GM12892 (cell line): ENCODE measurements around the gene HNF4A.

Experiments used
- POLR2A ChIP-seq: IDR thresholded peaks from 2 replicates; pipeline ENCODE4 v1.6.1; 2011; ENCODE audit warnings: low read depth, low read length, control low read depth
- POLR2AphosphoS5 ChIP-seq: IDR thresholded peaks from 2 replicates; pipeline ENCODE4 v1.6.1; 2011; ENCODE audit warnings: low read depth, low read length, control low read depth

- TF ChIP-seq POLR2A: no peak
- no peak for TF ChIP-seq POLR2AphosphoS5
These were observed 461 bp upstream of the HNF4A start for GRCh38 chr20:44354979-44355497.
